HepG2 (cell line): ENCODE data around the gene ADM. TPM values are rescaled to one million over a fixed set of nuclear protein-coding genes. Genes with fewer than 3 reads are reported as not detected.
A peak's percentile ranks its signal among the peaks of the same experiment; 100 is the strongest.

Experiments used
- BCL6 ChIP-seq: IDR thresholded peaks from 2 replicates; pipeline ENCODE4 v1.6.1; 2016; ENCODE audit warnings: missing genetic modification reagents, missing compliant biosample characterization
- CREM ChIP-seq, 2 experiments: sonication (generic) in 1 of 2; formaldehyde crosslinking in 1 of 2; IDR thresholded peaks; 2 replicates each; pipeline versions ENCODE4 v1.4.0 to v1.6.1; 2016 to 2020; ENCODE audit warnings: antibody characterized with exemption in 1 of 2, mild to moderate bottlenecking in 1 of 2, missing genetic modification reagents in 1 of 2
- HMG20A ChIP-seq: IDR thresholded peaks from 2 replicates; pipeline ENCODE4 v1.6.1; 2016; ENCODE audit warnings: borderline replicate concordance
- KDM3A ChIP-seq: IDR thresholded peaks from 2 replicates; pipeline ENCODE4 v1.6.1; 2018; ENCODE audit warnings: low read depth, missing compliant biosample characterization
- KDM6A ChIP-seq: IDR thresholded peaks from 2 replicates; pipeline ENCODE4 v1.6.1; 2016; ENCODE audit warnings: low read depth
- KLF11 ChIP-seq: IDR thresholded peaks from 2 replicates; pipeline ENCODE4 v1.6.1; 2016; ENCODE audit warnings: missing compliant biosample characterization
- MIER3 ChIP-seq: IDR thresholded peaks from 2 replicates; pipeline ENCODE4 v1.6.1; 2016; ENCODE audit warnings: missing compliant biosample characterization, borderline replicate concordance
- SIN3A ChIP-seq: IDR thresholded peaks from 2 replicates; pipeline ENCODE4 v1.6.1; 2011; ENCODE audit warnings: low read depth, mild to moderate bottlenecking, control low read depth, low read length, borderline replicate concordance
- ZNF34 ChIP-seq: sonication (generic); formaldehyde crosslinking; IDR thresholded peaks from 2 replicates; pipeline ENCODE4 v1.4.0; 2020; ENCODE audit warnings: mild to moderate bottlenecking, missing genetic modification reagents, borderline replicate concordance
- ZNF556 ChIP-seq: sonication (generic); formaldehyde crosslinking; IDR thresholded peaks from 2 replicates; pipeline ENCODE4 v1.4.0; 2020; ENCODE audit warnings: mild to moderate bottlenecking, missing genetic modification reagents, borderline replicate concordance
- ZNF670 ChIP-seq: sonication (generic); formaldehyde crosslinking; IDR thresholded peaks from 2 replicates; pipeline ENCODE4 v1.8.0; 2022; ENCODE audit warnings: mild to moderate bottlenecking, missing genetic modification reagents, borderline replicate concordance
- polyA plus RNA-seq, 8 experiments: library from polyadenylated mRNA; depleted of rRNA in 3 of 8; stranded (reverse) in 7 of 8; unstranded in 1 of 8; fragments of >200 nt; fragmentation: Illumina TruSeq in 4 of 8; extraction: Trizol in 4 of 8; gene quantifications; 2 replicates each; pipeline versions ENCODE4 v1.2.1 to v1.2.3, GENCODE V29; 2011 to 2016; ENCODE audit warnings: low read depth in 4 of 8, missing spikeins in 1 of 8, mixed read lengths in 1 of 8; ENCODE audit not compliant: insufficient read depth in 1 of 8
- total RNA-seq, 5 experiments: library from RNA; depleted of rRNA; stranded (reverse); fragments of >200 nt; fragmentation: Illumina TruSeq; extraction: Trizol; gene quantifications; 2 replicates each; pipeline ENCODE4 v1.2.3, GENCODE V29; 2016; ENCODE audit warnings: low read depth in 1 of 5
- TF ChIP-seq, protein P1 (sequence below): sonication (generic); IDR thresholded peaks from 2 replicates; pipeline ENCODE4 v1.6.1; 2016; ENCODE audit warnings: low read depth, borderline replicate concordance
- TF ChIP-seq, protein P2 (sequence below): sonication (generic); formaldehyde crosslinking; IDR thresholded peaks from 2 replicates; pipeline ENCODE4 v1.4.0; 2020; ENCODE audit warnings: missing genetic modification reagents
- TF ChIP-seq, protein P3 (sequence below): sonication (generic); formaldehyde crosslinking; IDR thresholded peaks from 2 replicates; pipeline ENCODE4 v1.4.0; 2020; ENCODE audit warnings: missing genetic modification reagents, borderline replicate concordance
- TF ChIP-seq, protein P4 (sequence below): sonication (generic); formaldehyde crosslinking; IDR thresholded peaks from 2 replicates; pipeline ENCODE4 v1.4.0; 2020; ENCODE audit warnings: missing genetic modification reagents, mild to moderate bottlenecking, borderline replicate concordance
- TF ChIP-seq, protein P5 (sequence below): sonication (generic); formaldehyde crosslinking; IDR thresholded peaks from 2 replicates; pipeline ENCODE4 v1.5.1; 2020; ENCODE audit warnings: mild to moderate bottlenecking, missing genetic modification reagents, borderline replicate concordance

Gene ADM
- total and polyA plus RNA-seq, 2 of the 13 experiments (the other 11 are each of a cell fraction or from before 2014, with no cell fraction given), result 10.7 to 26.1 TPM

DNA sequence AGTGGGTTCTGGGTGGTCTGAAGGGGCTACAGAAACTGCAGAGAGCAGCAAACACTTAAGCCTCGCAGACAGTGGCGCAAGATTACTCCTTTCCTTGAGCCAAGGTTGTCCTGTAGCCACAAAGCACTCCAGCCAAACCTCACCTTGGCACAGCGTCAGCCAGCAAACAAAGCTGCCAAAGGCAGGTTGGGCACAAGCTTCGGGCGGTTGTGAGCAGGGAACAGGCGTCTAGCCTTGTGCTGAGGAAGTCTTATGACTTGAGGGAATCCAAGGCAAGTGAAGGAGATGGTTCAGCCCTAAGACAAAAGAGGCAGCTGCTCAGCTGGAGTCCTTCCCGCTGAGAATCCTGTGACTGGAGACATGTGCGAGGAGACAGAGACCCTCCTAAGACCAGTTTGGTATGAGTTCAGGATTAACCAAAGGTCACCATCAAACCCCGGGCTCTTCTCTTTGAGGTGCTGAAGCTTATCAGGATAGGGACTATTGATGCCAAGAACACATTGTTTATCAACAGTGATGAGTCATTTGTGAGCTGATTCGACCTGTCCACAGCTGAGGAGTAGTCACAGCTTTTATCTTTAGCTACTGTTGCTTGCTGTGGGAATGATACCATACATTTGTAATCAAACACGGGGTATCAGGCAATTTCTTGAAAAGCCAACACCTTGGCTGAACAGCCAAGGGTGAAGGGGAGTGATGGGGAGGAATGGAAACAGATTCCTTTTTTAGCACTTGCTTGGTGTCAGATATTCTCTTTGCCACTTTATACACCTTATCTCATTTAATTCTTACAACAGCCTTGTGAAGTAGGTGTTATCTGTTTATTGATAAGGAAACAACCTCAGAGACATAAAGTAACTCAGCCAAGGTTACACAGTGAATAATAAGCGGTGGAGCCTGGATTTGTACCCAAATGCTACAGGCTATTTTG is 4.6 kb downstream of the ADM start (continued):
- no peak for TF ChIP-seq ZNF556 (CRISPR knock-in tag)
- TF ChIP-seq, protein P1, sequence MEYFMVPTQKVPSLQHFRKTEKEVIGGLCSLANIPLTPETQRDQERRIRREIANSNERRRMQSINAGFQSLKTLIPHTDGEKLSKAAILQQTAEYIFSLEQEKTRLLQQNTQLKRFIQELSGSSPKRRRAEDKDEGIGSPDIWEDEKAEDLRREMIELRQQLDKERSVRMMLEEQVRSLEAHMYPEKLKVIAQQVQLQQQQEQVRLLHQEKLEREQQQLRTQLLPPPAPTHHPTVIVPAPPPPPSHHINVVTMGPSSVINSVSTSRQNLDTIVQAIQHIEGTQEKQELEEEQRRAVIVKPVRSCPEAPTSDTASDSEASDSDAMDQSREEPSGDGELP, result peak; percentile 68; the same call in 1 of the 2 replicates
- no peak for TF ChIP-seq KDM6A (CRISPR knock-in tag)
- TF ChIP-seq HMG20A, result peak; percentile 36; the same call in 1 of the 2 replicates
- TF ChIP-seq, protein P2, sequence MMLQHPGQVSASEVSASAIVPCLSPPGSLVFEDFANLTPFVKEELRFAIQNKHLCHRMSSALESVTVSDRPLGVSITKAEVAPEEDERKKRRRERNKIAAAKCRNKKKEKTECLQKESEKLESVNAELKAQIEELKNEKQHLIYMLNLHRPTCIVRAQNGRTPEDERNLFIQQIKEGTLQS, result peak; percentile 72; the same call in 1 of the 2 replicates
- TF ChIP-seq CREM (IDR thresholded peaks at IDR 0.05), result peak; percentile 31; the same call in 1 of the 2 replicates
- TF ChIP-seq CREM (CRISPR knock-in tag; IDR thresholded peaks at IDR 0.05), result no peak
- no peak for TF ChIP-seq SIN3A
- TF ChIP-seq, protein P3, sequence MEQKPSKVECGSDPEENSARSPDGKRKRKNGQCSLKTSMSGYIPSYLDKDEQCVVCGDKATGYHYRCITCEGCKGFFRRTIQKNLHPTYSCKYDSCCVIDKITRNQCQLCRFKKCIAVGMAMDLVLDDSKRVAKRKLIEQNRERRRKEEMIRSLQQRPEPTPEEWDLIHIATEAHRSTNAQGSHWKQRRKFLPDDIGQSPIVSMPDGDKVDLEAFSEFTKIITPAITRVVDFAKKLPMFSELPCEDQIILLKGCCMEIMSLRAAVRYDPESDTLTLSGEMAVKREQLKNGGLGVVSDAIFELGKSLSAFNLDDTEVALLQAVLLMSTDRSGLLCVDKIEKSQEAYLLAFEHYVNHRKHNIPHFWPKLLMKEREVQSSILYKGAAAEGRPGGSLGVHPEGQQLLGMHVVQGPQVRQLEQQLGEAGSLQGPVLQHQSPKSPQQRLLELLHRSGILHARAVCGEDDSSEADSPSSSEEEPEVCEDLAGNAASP (CRISPR knock-in tag), result 0 out of 2 replicates have a peak, but pooled peaks have one; percentile 30
- TF ChIP-seq KDM3A (CRISPR knock-in tag), result no peak
- TF ChIP-seq, protein P4, sequence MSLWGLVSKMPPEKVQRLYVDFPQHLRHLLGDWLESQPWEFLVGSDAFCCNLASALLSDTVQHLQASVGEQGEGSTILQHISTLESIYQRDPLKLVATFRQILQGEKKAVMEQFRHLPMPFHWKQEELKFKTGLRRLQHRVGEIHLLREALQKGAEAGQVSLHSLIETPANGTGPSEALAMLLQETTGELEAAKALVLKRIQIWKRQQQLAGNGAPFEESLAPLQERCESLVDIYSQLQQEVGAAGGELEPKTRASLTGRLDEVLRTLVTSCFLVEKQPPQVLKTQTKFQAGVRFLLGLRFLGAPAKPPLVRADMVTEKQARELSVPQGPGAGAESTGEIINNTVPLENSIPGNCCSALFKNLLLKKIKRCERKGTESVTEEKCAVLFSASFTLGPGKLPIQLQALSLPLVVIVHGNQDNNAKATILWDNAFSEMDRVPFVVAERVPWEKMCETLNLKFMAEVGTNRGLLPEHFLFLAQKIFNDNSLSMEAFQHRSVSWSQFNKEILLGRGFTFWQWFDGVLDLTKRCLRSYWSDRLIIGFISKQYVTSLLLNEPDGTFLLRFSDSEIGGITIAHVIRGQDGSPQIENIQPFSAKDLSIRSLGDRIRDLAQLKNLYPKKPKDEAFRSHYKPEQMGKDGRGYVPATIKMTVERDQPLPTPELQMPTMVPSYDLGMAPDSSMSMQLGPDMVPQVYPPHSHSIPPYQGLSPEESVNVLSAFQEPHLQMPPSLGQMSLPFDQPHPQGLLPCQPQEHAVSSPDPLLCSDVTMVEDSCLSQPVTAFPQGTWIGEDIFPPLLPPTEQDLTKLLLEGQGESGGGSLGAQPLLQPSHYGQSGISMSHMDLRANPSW (CRISPR knock-in tag), result no peak
- no peak for TF ChIP-seq ZNF34 (CRISPR knock-in tag)
- peak; percentile 52; the same call in 1 of the 2 replicates for TF ChIP-seq KLF11 (CRISPR knock-in tag)
- TF ChIP-seq, protein P5, sequence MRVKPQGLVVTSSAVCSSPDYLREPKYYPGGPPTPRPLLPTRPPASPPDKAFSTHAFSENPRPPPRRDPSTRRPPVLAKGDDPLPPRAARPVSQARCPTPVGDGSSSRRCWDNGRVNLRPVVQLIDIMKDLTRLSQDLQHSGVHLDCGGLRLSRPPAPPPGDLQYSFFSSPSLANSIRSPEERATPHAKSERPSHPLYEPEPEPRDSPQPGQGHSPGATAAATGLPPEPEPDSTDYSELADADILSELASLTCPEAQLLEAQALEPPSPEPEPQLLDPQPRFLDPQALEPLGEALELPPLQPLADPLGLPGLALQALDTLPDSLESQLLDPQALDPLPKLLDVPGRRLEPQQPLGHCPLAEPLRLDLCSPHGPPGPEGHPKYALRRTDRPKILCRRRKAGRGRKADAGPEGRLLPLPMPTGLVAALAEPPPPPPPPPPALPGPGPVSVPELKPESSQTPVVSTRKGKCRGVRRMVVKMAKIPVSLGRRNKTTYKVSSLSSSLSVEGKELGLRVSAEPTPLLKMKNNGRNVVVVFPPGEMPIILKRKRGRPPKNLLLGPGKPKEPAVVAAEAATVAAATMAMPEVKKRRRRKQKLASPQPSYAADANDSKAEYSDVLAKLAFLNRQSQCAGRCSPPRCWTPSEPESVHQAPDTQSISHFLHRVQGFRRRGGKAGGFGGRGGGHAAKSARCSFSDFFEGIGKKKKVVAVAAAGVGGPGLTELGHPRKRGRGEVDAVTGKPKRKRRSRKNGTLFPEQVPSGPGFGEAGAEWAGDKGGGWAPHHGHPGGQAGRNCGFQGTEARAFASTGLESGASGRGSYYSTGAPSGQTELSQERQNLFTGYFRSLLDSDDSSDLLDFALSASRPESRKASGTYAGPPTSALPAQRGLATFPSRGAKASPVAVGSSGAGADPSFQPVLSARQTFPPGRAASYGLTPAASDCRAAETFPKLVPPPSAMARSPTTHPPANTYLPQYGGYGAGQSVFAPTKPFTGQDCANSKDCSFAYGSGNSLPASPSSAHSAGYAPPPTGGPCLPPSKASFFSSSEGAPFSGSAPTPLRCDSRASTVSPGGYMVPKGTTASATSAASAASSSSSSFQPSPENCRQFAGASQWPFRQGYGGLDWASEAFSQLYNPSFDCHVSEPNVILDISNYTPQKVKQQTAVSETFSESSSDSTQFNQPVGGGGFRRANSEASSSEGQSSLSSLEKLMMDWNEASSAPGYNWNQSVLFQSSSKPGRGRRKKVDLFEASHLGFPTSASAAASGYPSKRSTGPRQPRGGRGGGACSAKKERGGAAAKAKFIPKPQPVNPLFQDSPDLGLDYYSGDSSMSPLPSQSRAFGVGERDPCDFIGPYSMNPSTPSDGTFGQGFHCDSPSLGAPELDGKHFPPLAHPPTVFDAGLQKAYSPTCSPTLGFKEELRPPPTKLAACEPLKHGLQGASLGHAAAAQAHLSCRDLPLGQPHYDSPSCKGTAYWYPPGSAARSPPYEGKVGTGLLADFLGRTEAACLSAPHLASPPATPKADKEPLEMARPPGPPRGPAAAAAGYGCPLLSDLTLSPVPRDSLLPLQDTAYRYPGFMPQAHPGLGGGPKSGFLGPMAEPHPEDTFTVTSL (CRISPR knock-in tag), result peak; percentile 33; the same call in 1 of the 2 replicates
- TF ChIP-seq ZNF670 (CRISPR knock-in tag), result no peak
- 0 out of 2 replicates have a peak, but pooled peaks have one; percentile 38 for TF ChIP-seq MIER3 (CRISPR knock-in tag)
- peak; percentile 32; the same call in 1 of the 2 replicates for TF ChIP-seq BCL6 (CRISPR knock-in tag)
